Activated CD8-positive, alpha-beta memory T cell treated with anti-CD3 and anti-CD28 coated beads, Interleukin-2, amount 50 U/mL, for 24 hours (primary cell): ENCODE measurements around the gene EML3.
"Not testable (repeated sequence)": the region's sequence is repeated elsewhere in the genome, so short reads cannot be mapped to it uniquely, and the experiment has no call there.

Experiments
- DNase-seq: peaks from one replicate; pipeline ENCODE4 v3.0.0-alpha.2; 2020; ENCODE audit errors: extremely low read depth

EML3 gene

GRCh38 chr11:62599069-62599696 lies 13.4 kb downstream of the EML3 start:
- peak; percentile 94 for DNase-seq

GRCh38 chr11:62595124-62595523 lies 17.5 kb downstream of the EML3 start:
- no peak for DNase-seq

- DNase-seq, result no peak
Observed at GRCh38 chr11:62593434-62594044, 19.0 kb downstream of the EML3 start.

- DNase-seq, result no peak
Observed at GRCh38 chr11:62592989-62593421, 19.6 kb downstream of the EML3 start.

- DNase-seq, result no peak
Observed at GRCh38 chr11:62592146-62592815, 20.3 kb downstream of the EML3 start.

- peak; percentile 93 for DNase-seq
Observed at GRCh38 chr11:62591448-62592145, 21.0 kb downstream of the EML3 start, which contains the start of gene TUT1. Gene TUT1 (minus strand): TSS chr11:62591523. CDS start chr11:62591485, 38 bp downstream.

GRCh38 chr11:62588966-62589637 lies 23.5 kb downstream of the EML3 start:
- DNase-seq, result no peak

GRCh38 chr11:62585356-62585755 lies 27.2 kb downstream of the EML3 start:
- not testable (repeated sequence) for DNase-seq

- not testable (repeated sequence) for DNase-seq
Observed at GRCh38 chr11:62581735-62582134, 30.8 kb downstream of the EML3 start.

- DNase-seq, result no peak
Observed at GRCh38 chr11:62580959-62581715, 31.4 kb downstream of the EML3 start.

- DNase-seq, result no peak
Observed at GRCh38 chr11:62579252-62579651, 33.3 kb downstream of the EML3 start.

- DNase-seq, result no peak
Observed at GRCh38 chr11:62578541-62578940, 34.0 kb downstream of the EML3 start.

GRCh38 chr11:62577046-62577714 lies 35.4 kb downstream of the EML3 start:
- no peak for DNase-seq

GRCh38 chr11:62575837-62576236 lies 36.7 kb downstream of the EML3 start:
- DNase-seq, result no peak

- DNase-seq, result no peak
Observed at GRCh38 chr11:62575156-62575555, 37.4 kb downstream of the EML3 start.

GRCh38 chr11:62574363-62575071 lies 38.1 kb downstream of the EML3 start:
- no peak for DNase-seq

GRCh38 chr11:62573592-62574362 lies 38.8 kb downstream of the EML3 start, which contains the start of gene EEF1G:
Gene EEF1G (minus strand): TSS chr11:62573891. CDS start chr11:62573842, 49 bp downstream.
- peak; percentile 96 for DNase-seq

GRCh38 chr11:62573006-62573591 lies 39.5 kb downstream of the EML3 start:
- DNase-seq, result no peak

- DNase-seq, result no peak
Observed at GRCh38 chr11:62572431-62572830, 40.1 kb downstream of the EML3 start.
